CD14-positive monocyte (primary cell): ENCODE measurements around the gene SNX21. TPM values are rescaled to one million over a fixed set of nuclear protein-coding genes. Genes with fewer than 3 reads are reported as not detected.

Experiments used
- DNase-seq, 3 donors: peaks; one replicate each; pipeline ENCODE4 v3.0.0-alpha.2; 2011 to 2022
- H2AFZ ChIP-seq: 2 replicates; pipeline ENCODE4 v1.6.0; 2012; ENCODE audit warnings: mild to moderate bottlenecking, low read depth, low read length, inconsistent platforms; ENCODE audit not compliant: insufficient read depth, poor library complexity, severe bottlenecking
- H3K27ac ChIP-seq, 2 donors: 1 replicate in 1 of 2; 2 replicates in 1 of 2; pipeline ENCODE4 v1.5.1; 2012 to 2013; ENCODE audit warnings: low read length in 2 of 2, control low read depth in 1 of 2, inconsistent platforms in 1 of 2, low read depth in 1 of 2, mild to moderate bottlenecking in 1 of 2
- H3K27me3 ChIP-seq, 2 donors: one replicate each; pipeline versions ENCODE4 v1.6.0 to v1.6.1; 2011 to 2013; ENCODE audit warnings: low read length in 2 of 2; ENCODE audit not compliant: control insufficient read depth in 2 of 2, insufficient read depth in 2 of 2
- H3K36me3 ChIP-seq, 2 donors: replicated peaks in 1 of 2; 1 replicate in 1 of 2; 2 replicates in 1 of 2; pipeline versions ENCODE4 v1.5.1 to v1.6.1; 2012 to 2013; ENCODE audit warnings: low read length in 2 of 2, control low read depth in 1 of 2, inconsistent platforms in 1 of 2, mild to moderate bottlenecking in 1 of 2; ENCODE audit not compliant: insufficient read depth in 2 of 2, control insufficient read depth in 1 of 2
- H3K4me1 ChIP-seq, 2 donors: 1 replicate in 1 of 2; 2 replicates in 1 of 2; pipeline versions ENCODE4 v1.5.1 to v1.6.1; 2012 to 2013; ENCODE audit warnings: low read length in 2 of 2, control low read depth in 1 of 2, inconsistent platforms in 1 of 2, mild to moderate bottlenecking in 1 of 2, moderate library complexity in 1 of 2; ENCODE audit not compliant: insufficient read depth in 2 of 2, control insufficient read depth in 1 of 2
- H3K4me2 ChIP-seq: replicated peaks from 2 replicates; pipeline ENCODE3; 2012; ENCODE audit warnings: low read length, moderate library complexity, mild to moderate bottlenecking; ENCODE audit not compliant: poor library complexity, severe bottlenecking; ENCODE audit errors: extremely low read depth
- H3K4me3 ChIP-seq, 3 experiments: fragments of 200-600 bp in 1 of 3; sonication (generic) in 1 of 3; replicated peaks in 1 of 3; 1 replicate in 2 of 3; 2 replicates in 1 of 3; pipeline ENCODE4 v1.5.1; 2011 to 2013; ENCODE audit warnings: low read length in 3 of 3, mild to moderate bottlenecking in 3 of 3, control low read depth in 2 of 3, low read depth in 2 of 3, inconsistent platforms in 1 of 3, moderate library complexity in 1 of 3
- H3K79me2 ChIP-seq: 2 replicates; pipeline ENCODE4 v1.6.0; 2012; ENCODE audit warnings: mild to moderate bottlenecking, control low read depth, inconsistent platforms, low read length, moderate library complexity; ENCODE audit not compliant: insufficient read depth
- H3K9ac ChIP-seq: 2 replicates; pipeline ENCODE4 v1.6.0; 2017; ENCODE audit warnings: low read length, mild to moderate bottlenecking; ENCODE audit not compliant: insufficient read depth, poor library complexity, severe bottlenecking
- H3K9me3 ChIP-seq, 2 donors: replicated peaks in 1 of 2; 1 replicate in 1 of 2; 2 replicates in 1 of 2; pipeline versions ENCODE4 v1.5.1 to v1.6.1; 2012 to 2013; ENCODE audit warnings: low read length in 2 of 2, control low read depth in 1 of 2; ENCODE audit not compliant: control insufficient read depth in 1 of 2, insufficient read depth in 1 of 2
- H4K20me1 ChIP-seq: 2 replicates; pipeline ENCODE4 v1.6.0; 2012; ENCODE audit warnings: mild to moderate bottlenecking, low read length, control low read depth, moderate library complexity; ENCODE audit not compliant: insufficient read depth
- H3K27ac Mint-ChIP-seq, 7 donors: one replicate each; pipeline ENCODE4 v1.8.0; 2020; ENCODE audit warnings: mild to moderate bottlenecking in 7 of 7, mixed read lengths in 7 of 7, moderate library complexity in 6 of 7, inconsistent platforms in 2 of 7
- H3K27me3 Mint-ChIP-seq, 3 donors: one replicate each; pipeline ENCODE4 v1.8.0; 2021 to 2022; ENCODE audit warnings: low read depth in 3 of 3, mild to moderate bottlenecking in 3 of 3, mixed read lengths in 3 of 3, moderate library complexity in 3 of 3, inconsistent platforms in 1 of 3
- H3K36me3 Mint-ChIP-seq, 2 donors: one replicate each; pipeline ENCODE4 v1.8.0; 2020; ENCODE audit warnings: mixed read lengths in 2 of 2, inconsistent platforms in 1 of 2, mild to moderate bottlenecking in 1 of 2
- H3K4me1 Mint-ChIP-seq: one replicate; pipeline ENCODE4 v1.8.0; 2020; ENCODE audit warnings: mild to moderate bottlenecking, mixed read lengths
- H3K4me3 Mint-ChIP-seq, 2 donors: one replicate each; pipeline ENCODE4 v1.8.0; 2020; ENCODE audit warnings: mild to moderate bottlenecking in 2 of 2, mixed read lengths in 2 of 2, moderate library complexity in 1 of 2
- H3K9me3 Mint-ChIP-seq, 7 donors: one replicate each; pipeline ENCODE4 v1.8.0; 2020 to 2022; ENCODE audit warnings: mixed read lengths in 7 of 7, mild to moderate bottlenecking in 6 of 7, moderate library complexity in 6 of 7, inconsistent platforms in 2 of 7
- WGBS: methylation state at CpG from one replicate; pipeline ENCODE4 v1.1.5; 2013; ENCODE audit warnings: missing lambda C conversion rate; ENCODE audit not compliant: insufficient coverage; 5-methylcytosine and 5-hydroxymethylcytosine counted together
- intact Hi-C, 2 donors: fragments of 100-400 bp; cut with micrococcal nuclease; formaldehyde crosslinking; loops; one replicate each; pipeline versions ENCODE4 v1.15.0 to v1.15.1; 2023
- polyA plus RNA-seq, 3 donors: library from polyadenylated mRNA; depleted of rRNA in 1 of 3; unstranded in 2 of 3; stranded (reverse) in 1 of 3; fragments of 300-500 nt in 2 of 3; fragments of >200 nt in 1 of 3; fragmentation: Illumina TruSeq in 2 of 3; gene quantifications; 1 replicate in 2 of 3; 2 replicates in 1 of 3; pipeline ENCODE4 v1.2.3, GENCODE V29; 2012 to 2021
- TF ChIP-seq, protein P1 (sequence below): fragments of 200-600 bp; IDR thresholded peaks from one replicate; pipeline ENCODE4 v1.8.0; 2022; ENCODE audit warnings: antibody characterized with exemption, mild to moderate bottlenecking

SNX21 gene
- polyA plus RNA-seq, 3 donors = 11.2 to 16.9 (median 12.7) TPM

DNA sequence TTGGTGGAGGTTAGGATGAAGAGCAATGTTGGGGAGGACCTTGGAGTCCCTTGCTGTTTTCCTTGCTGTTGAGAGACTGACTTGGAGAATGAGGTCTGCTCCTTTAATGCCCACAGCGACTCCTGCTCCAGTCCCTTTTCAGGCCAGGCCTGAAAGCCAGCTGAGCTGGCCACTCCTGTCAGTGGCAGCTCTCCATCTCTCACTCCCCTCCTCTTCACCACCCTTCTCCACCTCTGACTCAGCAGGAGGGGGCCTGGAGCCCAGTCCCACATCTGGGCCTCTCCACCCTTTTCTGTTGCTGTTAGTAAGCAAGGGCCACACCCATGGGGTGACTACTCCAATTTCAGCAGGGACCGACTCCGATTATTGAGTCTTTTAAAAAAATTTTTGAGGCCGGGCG lies 2.2 kb downstream of the SNX21 start:
- Mint-ChIP-seq H3K27me3 (no peaks in the 10 kb centered on the region), H3K4me1 (peaks cover 50% of the 10 kb centered on the region), H3K27ac (peak overlapping the region in 6 of 7 donors; percentile 28 to 85 (median 79)), H3K9me3 (peaks cover 0 to 1% (median 0%) of the 10 kb centered on the region in 7 donors), H3K4me3 (peak overlapping the region in 1 of 2 donors; percentile 54), H3K36me3 (peaks cover 21 to 52% of the 10 kb centered on the region in 2 donors)
- Histone ChIP-seq H3K27me3 (no peaks in the 10 kb centered on the region), H3K9ac (no peak overlapping the region), H3K36me3 (peaks cover 11 to 36% of the 10 kb centered on the region in 2 donors), H3K4me1 (peaks cover 49 to 56% of the 10 kb centered on the region in 2 donors), H3K79me2 (peaks cover 14% of the 10 kb centered on the region), H3K4me2 (peak overlapping the region; percentile 92), H3K9me3 (no peaks in the 10 kb centered on the region), H2AFZ (no peak overlapping the region), H3K27ac (peak overlapping the region; percentile 29 to 82), H3K4me3 (peak overlapping the region in 1 of 3 experiments; percentile 84), H4K20me1 (peaks cover 3% of the 10 kb centered on the region)
- intact Hi-C loops = no loop called here
- TF ChIP-seq, protein P1, sequence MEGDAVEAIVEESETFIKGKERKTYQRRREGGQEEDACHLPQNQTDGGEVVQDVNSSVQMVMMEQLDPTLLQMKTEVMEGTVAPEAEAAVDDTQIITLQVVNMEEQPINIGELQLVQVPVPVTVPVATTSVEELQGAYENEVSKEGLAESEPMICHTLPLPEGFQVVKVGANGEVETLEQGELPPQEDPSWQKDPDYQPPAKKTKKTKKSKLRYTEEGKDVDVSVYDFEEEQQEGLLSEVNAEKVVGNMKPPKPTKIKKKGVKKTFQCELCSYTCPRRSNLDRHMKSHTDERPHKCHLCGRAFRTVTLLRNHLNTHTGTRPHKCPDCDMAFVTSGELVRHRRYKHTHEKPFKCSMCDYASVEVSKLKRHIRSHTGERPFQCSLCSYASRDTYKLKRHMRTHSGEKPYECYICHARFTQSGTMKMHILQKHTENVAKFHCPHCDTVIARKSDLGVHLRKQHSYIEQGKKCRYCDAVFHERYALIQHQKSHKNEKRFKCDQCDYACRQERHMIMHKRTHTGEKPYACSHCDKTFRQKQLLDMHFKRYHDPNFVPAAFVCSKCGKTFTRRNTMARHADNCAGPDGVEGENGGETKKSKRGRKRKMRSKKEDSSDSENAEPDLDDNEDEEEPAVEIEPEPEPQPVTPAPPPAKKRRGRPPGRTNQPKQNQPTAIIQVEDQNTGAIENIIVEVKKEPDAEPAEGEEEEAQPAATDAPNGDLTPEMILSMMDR = no peak
- WGBS = 84% methylated on average over 4 of the region's 5 CpGs
- DNase-seq = peak in 1 of 3 donors; percentile 40

DNA sequence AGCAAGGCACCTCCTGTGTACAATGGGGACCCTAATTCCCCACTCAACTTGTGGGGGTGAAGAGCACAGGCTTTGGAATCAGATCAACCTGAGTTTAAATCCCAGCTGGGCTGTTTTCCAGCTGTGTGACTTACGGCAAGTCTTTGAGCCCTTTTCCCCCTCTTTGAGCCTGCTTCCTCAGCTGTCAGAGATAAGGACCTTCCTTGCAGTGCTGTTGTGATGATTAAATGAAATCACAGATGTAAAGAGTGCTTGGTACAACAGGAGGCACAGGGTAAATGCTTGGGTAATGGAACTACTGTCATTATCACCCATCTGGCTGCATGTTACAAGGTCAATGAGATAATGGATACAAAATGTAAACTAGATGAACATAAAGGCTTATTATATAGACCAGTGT lies 3.2 kb downstream of the SNX21 start:
- Histone ChIP-seq H3K9me3 (no peaks in the 10 kb centered on the region), H3K36me3 (peaks cover 19 to 47% of the 10 kb centered on the region in 2 donors), H3K4me2 (no peak overlapping the region), H3K27me3 (no peaks in the 10 kb centered on the region), H3K9ac (no peak overlapping the region), H2AFZ (no peak overlapping the region), H3K4me3 (no peak overlapping the region), H3K27ac (no peak overlapping the region), H3K79me2 (peaks cover 14% of the 10 kb centered on the region), H3K4me1 (peaks cover 45 to 50% of the 10 kb centered on the region in 2 donors), H4K20me1 (peaks cover 13% of the 10 kb centered on the region)
- Mint-ChIP-seq H3K4me1 (peaks cover 43% of the 10 kb centered on the region), H3K27me3 (no peaks in the 10 kb centered on the region), H3K4me3 (no peak overlapping the region), H3K27ac (peak overlapping the region in 1 of 7 donors; percentile 42), H3K36me3 (peaks cover 27 to 62% of the 10 kb centered on the region in 2 donors), H3K9me3 (peaks cover 0 to 1% (median 0%) of the 10 kb centered on the region in 7 donors)
- DNase-seq = no peak
- TF ChIP-seq, protein P1 = no peak
- intact Hi-C loops = no loop called here
- 80% methylated on average over 1 of the region's 1 CpG for WGBS
